GM18505 (cell line): ENCODE data around the gene KRT4.

Source experiments
- ATAC-seq: cut with Tn5 transposase; IDR thresholded peaks from one replicate; pipeline ENCODE4 v1.9.1; 2021; ENCODE audit not compliant: unreplicated experiment
- POLR2A ChIP-seq: IDR thresholded peaks from 4 replicates; pipeline ENCODE4 v1.6.1; 2011; ENCODE audit warnings: borderline replicate concordance; ENCODE audit not compliant: insufficient read depth, insufficient read length; ENCODE audit errors: extremely low read depth

The KRT4 gene

GRCh38 chr12:52845946-52846345 is 32.0 kb upstream of the KRT4 start:
- TF ChIP-seq POLR2A = no peak
- no peak for ATAC-seq

- no peak for TF ChIP-seq POLR2A
- no peak for ATAC-seq
These were observed 30.5 kb upstream of the KRT4 start for GRCh38 chr12:52844386-52844785.

- ATAC-seq = no peak
- TF ChIP-seq POLR2A = no peak
These were observed 25.7 kb upstream of the KRT4 start for GRCh38 chr12:52839436-52840105.

GRCh38 chr12:52838609-52839435 is 24.9 kb upstream of the KRT4 start:
- no peak for ATAC-seq
- TF ChIP-seq POLR2A = no peak

- no peak for ATAC-seq
- TF ChIP-seq POLR2A = no peak
These were observed 24.1 kb upstream of the KRT4 start for GRCh38 chr12:52837781-52838608.

GRCh38 chr12:52837413-52837741 is 23.5 kb upstream of the KRT4 start:
- no peak for ATAC-seq
- TF ChIP-seq POLR2A = no peak

- TF ChIP-seq POLR2A = no peak
- no peak for ATAC-seq
These were observed 22.8 kb upstream of the KRT4 start for GRCh38 chr12:52836491-52837412.

- TF ChIP-seq POLR2A = no peak
- no peak for ATAC-seq
These were observed 22.1 kb upstream of the KRT4 start for GRCh38 chr12:52836042-52836466.

- ATAC-seq = no peak
These were observed 21.5 kb upstream of the KRT4 start for GRCh38 chr12:52835271-52836041.

GRCh38 chr12:52834727-52835001 is 20.7 kb upstream of the KRT4 start:
- ATAC-seq = no peak
- TF ChIP-seq POLR2A = no peak

More at GRCh38 chr12:52835271-52836041, 21.5 kb upstream of the KRT4 start:
- TF ChIP-seq POLR2A = no peak

- no peak for ATAC-seq
- TF ChIP-seq POLR2A = no peak
These were observed 20.2 kb upstream of the KRT4 start, which contains the start of gene KRT79 for GRCh38 chr12:52833922-52834726. KRT79 (minus strand) TSS chr12:52834311; CDS start chr12:52834260, 51 bp downstream.

- no peak for TF ChIP-seq POLR2A
- ATAC-seq = no peak
These were observed 19.3 kb upstream of the KRT4 start for GRCh38 chr12:52832985-52833905.
